Stimulated activated CD4-positive, alpha-beta T cell treated with anti-CD3 and anti-CD28 coated beads, Interleukin-12 subunit alpha, Interleukin-12 subunit beta, amount 100 ng/mL, for 48 hours (primary cell): Measurements from ENCODE around the gene TRIM5.
"Not testable (repeated sequence)": the region's sequence is repeated elsewhere in the genome, so short reads cannot be mapped to it uniquely, and the experiment has no call there.

Source experiments
- DNase-seq, 3 donors: peaks; one replicate each; pipeline ENCODE4 v3.0.0-alpha.2; 2020; ENCODE audit warnings: low read depth in 2 of 3, low spot score in 1 of 3

TRIM5 gene

GRCh38 chr11:5684646-5685362 lies at the start of gene TRIM5:
Gene TRIM5, minus strand, starts transcription at chr11:5685074. Its CDS starts 4,897 bp downstream, at chr11:5680177.
- peak; percentile 65 to 75 (median 69) for DNase-seq

- DNase-seq: no peak
Measured at GRCh38 chr11:5727691-5728090, 42.8 kb upstream of the TRIM5 start.

GRCh38 chr11:5726351-5726750 lies 41.5 kb upstream of the TRIM5 start:
- no peak for DNase-seq

GRCh38 chr11:5722622-5723021 lies 37.7 kb upstream of the TRIM5 start:
- DNase-seq: no peak

- no peak for DNase-seq
Measured at GRCh38 chr11:5719703-5720495, 35.0 kb upstream of the TRIM5 start.

- DNase-seq: not testable (repeated sequence)
Measured at GRCh38 chr11:5716518-5716917, 31.6 kb upstream of the TRIM5 start.

GRCh38 chr11:5713695-5714094 lies 28.8 kb upstream of the TRIM5 start:
- DNase-seq: no peak

- no peak for DNase-seq
Measured at GRCh38 chr11:5712507-5712906, 27.6 kb upstream of the TRIM5 start.

- DNase-seq: no peak
Measured at GRCh38 chr11:5705688-5706087, 20.8 kb upstream of the TRIM5 start.

- DNase-seq: no peak
Measured at GRCh38 chr11:5703741-5704536, 19.1 kb upstream of the TRIM5 start.

GRCh38 chr11:5701055-5701577 lies 16.2 kb upstream of the TRIM5 start:
- DNase-seq: no peak

- DNase-seq: no peak
Measured at GRCh38 chr11:5700421-5701054, 15.7 kb upstream of the TRIM5 start.

GRCh38 chr11:5698281-5698680 lies 13.4 kb upstream of the TRIM5 start:
- DNase-seq: no peak

GRCh38 chr11:5696210-5696609 lies 11.3 kb upstream of the TRIM5 start:
- no peak for DNase-seq

GRCh38 chr11:5695580-5695979 lies 10.7 kb upstream of the TRIM5 start:
- no peak for DNase-seq

GRCh38 chr11:5694642-5695041 lies 9.8 kb upstream of the TRIM5 start:
- DNase-seq: no peak

- DNase-seq: no peak
Measured at GRCh38 chr11:5691964-5692361, 7.1 kb upstream of the TRIM5 start.

- not testable (repeated sequence) for DNase-seq
Measured at GRCh38 chr11:5691238-5691963, 6.5 kb upstream of the TRIM5 start.

- no peak for DNase-seq
Measured at GRCh38 chr11:5690736-5691135, 5.9 kb upstream of the TRIM5 start.

- DNase-seq: no peak
Measured at GRCh38 chr11:5690216-5690615, 5.3 kb upstream of the TRIM5 start.
